Measurements from ENCODE around the gene TPM4. TPM values are rescaled to one million over a fixed set of nuclear protein-coding genes. Genes with fewer than 3 reads are reported as not detected.
A peak's percentile ranks its signal among the peaks of the same experiment; 100 is the strongest.

TPM4 gene
- total RNA-seq, 4 donors from 2014 or later: 293 to 486 (median 418) TPM

DNA sequence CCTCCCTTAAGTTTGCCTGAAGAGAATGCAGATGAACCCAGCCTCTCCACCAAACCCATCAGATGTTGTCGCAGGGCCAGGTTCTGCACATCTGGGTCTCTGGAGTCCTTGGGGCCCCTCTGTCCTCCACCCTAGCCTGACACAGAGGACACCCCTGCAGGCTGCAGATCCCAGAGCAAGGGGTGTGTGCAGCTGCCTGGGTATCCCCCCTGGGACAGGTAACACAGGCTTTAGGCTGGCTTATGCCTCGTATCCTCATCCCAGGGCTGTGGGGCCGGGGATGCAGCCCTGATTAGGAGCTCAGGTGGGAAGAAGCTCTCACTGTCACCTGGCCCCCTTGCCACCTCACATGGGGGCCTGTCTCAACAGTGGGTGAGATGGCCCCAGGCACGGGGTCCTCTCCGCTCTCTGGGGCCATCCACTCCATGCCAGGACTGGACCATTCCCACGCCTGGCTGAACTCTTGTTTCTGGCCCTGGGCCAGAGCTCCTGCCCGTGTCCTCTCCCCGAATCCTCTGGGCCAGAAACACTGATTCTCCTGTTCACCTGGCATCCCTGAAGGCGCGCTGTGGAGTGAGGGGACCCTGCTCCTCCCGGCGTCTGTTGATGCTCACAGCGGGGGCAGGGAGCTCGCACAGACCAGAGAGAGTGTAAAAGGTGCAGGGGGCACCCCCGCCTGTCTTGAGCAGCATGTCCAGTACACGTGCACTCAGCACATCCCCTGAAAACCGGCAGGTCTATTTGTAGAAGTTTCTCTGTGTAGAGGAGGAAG, 38.7 kb upstream of the TPM4 start:
- DNase-seq (ENCODE audit: low spot score) (no peak), ATAC-seq (ENCODE audit: low FRiP score) (no peak)
- TF ChIP-seq, protein P1, sequence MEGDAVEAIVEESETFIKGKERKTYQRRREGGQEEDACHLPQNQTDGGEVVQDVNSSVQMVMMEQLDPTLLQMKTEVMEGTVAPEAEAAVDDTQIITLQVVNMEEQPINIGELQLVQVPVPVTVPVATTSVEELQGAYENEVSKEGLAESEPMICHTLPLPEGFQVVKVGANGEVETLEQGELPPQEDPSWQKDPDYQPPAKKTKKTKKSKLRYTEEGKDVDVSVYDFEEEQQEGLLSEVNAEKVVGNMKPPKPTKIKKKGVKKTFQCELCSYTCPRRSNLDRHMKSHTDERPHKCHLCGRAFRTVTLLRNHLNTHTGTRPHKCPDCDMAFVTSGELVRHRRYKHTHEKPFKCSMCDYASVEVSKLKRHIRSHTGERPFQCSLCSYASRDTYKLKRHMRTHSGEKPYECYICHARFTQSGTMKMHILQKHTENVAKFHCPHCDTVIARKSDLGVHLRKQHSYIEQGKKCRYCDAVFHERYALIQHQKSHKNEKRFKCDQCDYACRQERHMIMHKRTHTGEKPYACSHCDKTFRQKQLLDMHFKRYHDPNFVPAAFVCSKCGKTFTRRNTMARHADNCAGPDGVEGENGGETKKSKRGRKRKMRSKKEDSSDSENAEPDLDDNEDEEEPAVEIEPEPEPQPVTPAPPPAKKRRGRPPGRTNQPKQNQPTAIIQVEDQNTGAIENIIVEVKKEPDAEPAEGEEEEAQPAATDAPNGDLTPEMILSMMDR (IDR thresholded peaks at IDR 0.05): no peak

- ATAC-seq (ENCODE audit: low FRiP score): no peak
- TF ChIP-seq, protein P1 (IDR thresholded peaks at IDR 0.05): no peak
- DNase-seq (ENCODE audit: low spot score): no peak
Measured at GRCh38 chr19:16038196-16038695, 38.0 kb upstream of the TPM4 start.

GRCh38 chr19:16039081-16039480, 37.2 kb upstream of the TPM4 start:
- TF ChIP-seq, protein P1 (IDR thresholded peaks at IDR 0.05): no peak
- no peak for DNase-seq (ENCODE audit: low spot score)
- no peak for ATAC-seq (ENCODE audit: low FRiP score)

DNA sequence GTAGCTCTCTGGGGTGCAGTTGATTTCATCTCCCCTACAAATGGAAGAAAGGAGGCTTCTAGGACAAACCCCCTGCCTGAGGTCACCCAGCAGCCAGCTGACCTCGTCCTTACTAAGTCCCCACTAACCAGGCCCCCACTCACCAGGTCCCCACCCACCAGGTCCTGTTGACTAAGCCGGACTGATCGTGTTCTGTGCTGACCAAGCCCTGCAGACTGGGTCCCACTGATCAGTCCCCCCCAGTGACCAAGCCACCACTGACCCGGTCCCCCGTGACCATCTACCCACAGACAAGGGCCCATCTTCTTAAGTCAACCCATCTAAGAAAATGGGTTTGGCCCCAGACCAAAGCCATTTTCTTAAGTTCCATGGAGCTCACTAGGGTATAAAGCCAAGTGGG, 36.8 kb upstream of the TPM4 start:
- TF ChIP-seq, protein P1 (IDR thresholded peaks at IDR 0.05): no peak
- DNase-seq (ENCODE audit: low spot score): no peak
- ATAC-seq (ENCODE audit: low FRiP score): no peak

DNA sequence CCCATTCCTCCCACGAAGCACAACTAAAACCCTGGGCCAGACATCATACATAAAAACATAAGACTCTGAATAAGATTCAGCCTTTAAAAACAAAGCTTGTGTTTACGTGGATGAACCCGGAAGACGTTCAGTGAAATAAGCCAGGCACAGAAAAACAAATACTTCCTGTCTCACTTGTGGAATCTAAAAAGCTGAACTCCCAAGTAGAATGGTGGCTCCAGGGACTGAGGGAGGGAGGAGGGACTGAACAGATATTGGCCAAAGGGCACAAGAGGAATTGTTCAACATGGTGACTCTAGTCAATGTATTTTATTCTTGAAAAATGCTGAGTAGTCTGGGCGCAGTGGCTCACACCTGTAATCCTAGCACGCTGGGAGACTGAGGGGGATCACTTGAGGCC, 35.7 kb upstream of the TPM4 start:
- DNase-seq (ENCODE audit: low spot score) (no peak), ATAC-seq (ENCODE audit: low FRiP score) (no peak)
- TF ChIP-seq, protein P1 (IDR thresholded peaks at IDR 0.05): no peak

- TF ChIP-seq, protein P1 (IDR thresholded peaks at IDR 0.05): peak in 2 of 3 donors; percentile 72 to 86
- ATAC-seq (ENCODE audit: low FRiP score) (peak; percentile 88), DNase-seq (ENCODE audit: low spot score) (peak; percentile 64)
Measured at GRCh38 chr19:16041299-16041990, 34.9 kb upstream of the TPM4 start.

Data from omental fat pad (tissue), 4 donors.